Caco-2 (cell line): ENCODE data around the gene PIGV. TPM values are rescaled to one million over a fixed set of nuclear protein-coding genes. Genes with fewer than 3 reads are reported as not detected.
A peak's percentile ranks its signal among the peaks of the same experiment; 100 is the strongest.

Experiments
- BruUV-seq: library from RNA; stranded (reverse); fragments of 400-500 nt; replicated peaks from 2 replicates; lab custom pipeline; 2021; lab: Mats Ljungman, UMichigan
- CTCF ChIA-PET: fragments of 300-600 bp; sonication (Branson Sonifier 250); formaldehyde crosslinking; loops from one replicate; lab custom pipeline; 2022; ENCODE audit warnings: antibody characterized with exemption; lab: Charles Lee
- POLR2A ChIA-PET: fragments of 300-600 bp; sonication (Branson Sonifier 250); formaldehyde crosslinking; loops from one replicate; lab custom pipeline; 2022; ENCODE audit warnings: antibody characterized with exemption; lab: Charles Lee
- DNase-seq, 2 experiments: peaks; one replicate each; pipeline versions ENCODE4 v3.0.0 to v3.0.0-alpha.2; 2020 to 2022
- H3K27me3 ChIP-seq: replicated peaks from 2 replicates; pipeline ENCODE4 v1.6.0; 2011; ENCODE audit warnings: low read length; ENCODE audit not compliant: control insufficient read depth, insufficient read depth
- H3K36me3 ChIP-seq: 2 replicates; pipeline ENCODE4 v1.5.1; 2011; ENCODE audit warnings: low read length; ENCODE audit not compliant: control insufficient read depth, insufficient read depth
- H3K4me1 ChIP-seq: fragments of 250-450 bp; sonication (Bioruptor Pico); 2 replicates; pipeline ENCODE4 v1.5.1; 2020; ENCODE audit warnings: mild to moderate bottlenecking
- H3K4me3 ChIP-seq: 2 replicates; pipeline ENCODE4 v1.5.1; 2011; ENCODE audit warnings: low read depth, mild to moderate bottlenecking, control low read depth, low read length
- H3K9me3 ChIP-seq: fragments of 250-450 bp; sonication (Bioruptor Pico); 2 replicates; pipeline ENCODE4 v1.5.1; 2020; ENCODE audit warnings: mild to moderate bottlenecking, moderate library complexity
- H3K27ac Mint-ChIP-seq: one replicate; pipeline ENCODE4 v1.8.0; 2022; ENCODE audit warnings: mixed read lengths; ENCODE audit not compliant: unreplicated experiment
- H3K27me3 Mint-ChIP-seq: one replicate; pipeline ENCODE4 v1.8.0; 2022; ENCODE audit warnings: mixed read lengths; ENCODE audit not compliant: insufficient read depth, unreplicated experiment
- H3K36me3 Mint-ChIP-seq: one replicate; pipeline ENCODE4 v1.8.0; 2022; ENCODE audit warnings: mild to moderate bottlenecking, mixed read lengths; ENCODE audit not compliant: insufficient read depth, unreplicated experiment
- H3K4me1 Mint-ChIP-seq: one replicate; pipeline ENCODE4 v1.8.0; 2022; ENCODE audit warnings: low read depth, mixed read lengths; ENCODE audit not compliant: unreplicated experiment
- H3K4me3 Mint-ChIP-seq: one replicate; pipeline ENCODE4 v1.8.0; 2022; ENCODE audit warnings: mild to moderate bottlenecking, moderate library complexity, mixed read lengths; ENCODE audit not compliant: unreplicated experiment
- H3K9me3 Mint-ChIP-seq: one replicate; pipeline ENCODE4 v1.8.0; 2022; ENCODE audit warnings: mixed read lengths; ENCODE audit not compliant: unreplicated experiment
- CTCF ChIP-seq, 2 experiments: fragments of 200-600 bp in 1 of 2; IDR thresholded peaks; 1 replicate in 1 of 2; 2 replicates in 1 of 2; pipeline versions ENCODE4 v1.5.1 to v1.8.0; 2011 to 2022; ENCODE audit warnings: antibody characterized with exemption in 1 of 2, control low read depth in 1 of 2, inconsistent platforms in 1 of 2, low read depth in 1 of 2, low read length in 1 of 2, mild to moderate bottlenecking in 1 of 2, moderate library complexity in 1 of 2; ENCODE audit not compliant: insufficient read depth in 1 of 2, severe bottlenecking in 1 of 2, unreplicated experiment in 1 of 2
- intact Hi-C: fragments of 100-400 bp; cut with micrococcal nuclease; formaldehyde crosslinking; loops from one replicate; pipeline ENCODE4 v1.10.0; 2022; ENCODE audit not compliant: unreplicated experiment
- total RNA-seq: library from RNA; stranded (reverse); gene quantifications from 2 replicates; pipeline ENCODE4 v1.2.3, GENCODE V29; 2022

The PIGV gene
- total RNA-seq, 1 experiment from 2014 or later = 10.0 TPM

- DNase-seq = no peak
- no peaks in the 10 kb centered on the region for H3K9me3 ChIP-seq
- intact Hi-C loops = no loop called here
- H3K27me3 Mint-ChIP-seq = no peaks in the 10 kb centered on the region
- TF ChIP-seq CTCF (IDR thresholded peaks at IDR 0.05; ENCODE audit: insufficient read depth in 1 of 2, low read depth in 1 of 2, low read length in 1 of 2, severe bottlenecking in 1 of 2, unreplicated experiment in 1 of 2) = no peak
- no peaks in the 10 kb centered on the region for H3K9me3 Mint-ChIP-seq
- H3K36me3 ChIP-seq = no peaks in the 10 kb centered on the region; the same call in 1 of the 2 replicates
- BruUV-seq = no TSS peak
- no peaks in the 10 kb centered on the region for H3K4me1 Mint-ChIP-seq
- H3K4me1 ChIP-seq = peaks cover 13% of the 10 kb centered on the region
- no peaks in the 10 kb centered on the region for H3K27me3 ChIP-seq
- H3K4me3 ChIP-seq = no peak overlapping the region
- H3K27ac Mint-ChIP-seq = no peak overlapping the region
- ChIA-PET CTCF (no interaction called here), POLR2A (no interaction called here)
- H3K4me3 Mint-ChIP-seq = no peak overlapping the region
- H3K36me3 Mint-ChIP-seq = peaks cover 89% of the 10 kb centered on the region
Measured at GRCh38 chr1:26772687-26773086, 15.1 kb upstream of the PIGV start.

- no peaks in the 10 kb centered on the region for H3K27me3 Mint-ChIP-seq
- peaks cover 13% of the 10 kb centered on the region for H3K4me1 ChIP-seq
- BruUV-seq = TSS peak; percentile 17
- no peak overlapping the region for H3K27ac Mint-ChIP-seq
- no peak overlapping the region for H3K4me3 ChIP-seq
- POLR2A ChIA-PET = no interaction called here
- H3K36me3 ChIP-seq = no peaks in the 10 kb centered on the region; the same call in 1 of the 2 replicates
- H3K9me3 ChIP-seq = no peaks in the 10 kb centered on the region
- H3K36me3 Mint-ChIP-seq = peaks cover 93% of the 10 kb centered on the region
- no peaks in the 10 kb centered on the region for H3K9me3 Mint-ChIP-seq
- no peak for DNase-seq
- H3K27me3 ChIP-seq = no peaks in the 10 kb centered on the region
- peaks cover 10% of the 10 kb centered on the region for H3K4me1 Mint-ChIP-seq
- CTCF ChIA-PET = no interaction called here
- no peak overlapping the region for H3K4me3 Mint-ChIP-seq
- TF ChIP-seq CTCF (IDR thresholded peaks at IDR 0.05; ENCODE audit: insufficient read depth in 1 of 2, low read depth in 1 of 2, low read length in 1 of 2, severe bottlenecking in 1 of 2, unreplicated experiment in 1 of 2) = no peak
- intact Hi-C loops = no loop called here
Measured at GRCh38 chr1:26774462-26774861, 13.3 kb upstream of the PIGV start.

- peaks cover 1% of the 10 kb centered on the region for H3K36me3 ChIP-seq
- Mint-ChIP-seq H3K9me3 (no peaks in the 10 kb centered on the region), H3K27ac (no peak overlapping the region), H3K27me3 (no peaks in the 10 kb centered on the region), H3K36me3 (peaks cover 93% of the 10 kb centered on the region), H3K4me1 (peaks cover 10% of the 10 kb centered on the region), H3K4me3 (no peak overlapping the region)
- no peak for TF ChIP-seq CTCF (IDR thresholded peaks at IDR 0.05; ENCODE audit: insufficient read depth in 1 of 2, low read depth in 1 of 2, low read length in 1 of 2, severe bottlenecking in 1 of 2, unreplicated experiment in 1 of 2)
- POLR2A ChIA-PET = no interaction called here
- no peaks in the 10 kb centered on the region for H3K9me3 ChIP-seq
- CTCF ChIA-PET = no interaction called here
- no peak for DNase-seq
- peaks cover 13% of the 10 kb centered on the region for H3K4me1 ChIP-seq
- no TSS peak for BruUV-seq
- no peak overlapping the region for H3K4me3 ChIP-seq
- intact Hi-C loops = no loop called here
- H3K27me3 ChIP-seq = no peaks in the 10 kb centered on the region
Measured at GRCh38 chr1:26775666-26776065, 12.1 kb upstream of the PIGV start.
